NCI-H2029 (cell line): ENCODE results near the gene ZNF507.
A peak's percentile ranks its signal among the peaks of the same experiment; 100 is the strongest.

Experiments
- DNase-seq: peaks from one replicate; lab custom pipeline; 2025; lab: John Stamatoyannopoulos, UW

The ZNF507 gene

DNA sequence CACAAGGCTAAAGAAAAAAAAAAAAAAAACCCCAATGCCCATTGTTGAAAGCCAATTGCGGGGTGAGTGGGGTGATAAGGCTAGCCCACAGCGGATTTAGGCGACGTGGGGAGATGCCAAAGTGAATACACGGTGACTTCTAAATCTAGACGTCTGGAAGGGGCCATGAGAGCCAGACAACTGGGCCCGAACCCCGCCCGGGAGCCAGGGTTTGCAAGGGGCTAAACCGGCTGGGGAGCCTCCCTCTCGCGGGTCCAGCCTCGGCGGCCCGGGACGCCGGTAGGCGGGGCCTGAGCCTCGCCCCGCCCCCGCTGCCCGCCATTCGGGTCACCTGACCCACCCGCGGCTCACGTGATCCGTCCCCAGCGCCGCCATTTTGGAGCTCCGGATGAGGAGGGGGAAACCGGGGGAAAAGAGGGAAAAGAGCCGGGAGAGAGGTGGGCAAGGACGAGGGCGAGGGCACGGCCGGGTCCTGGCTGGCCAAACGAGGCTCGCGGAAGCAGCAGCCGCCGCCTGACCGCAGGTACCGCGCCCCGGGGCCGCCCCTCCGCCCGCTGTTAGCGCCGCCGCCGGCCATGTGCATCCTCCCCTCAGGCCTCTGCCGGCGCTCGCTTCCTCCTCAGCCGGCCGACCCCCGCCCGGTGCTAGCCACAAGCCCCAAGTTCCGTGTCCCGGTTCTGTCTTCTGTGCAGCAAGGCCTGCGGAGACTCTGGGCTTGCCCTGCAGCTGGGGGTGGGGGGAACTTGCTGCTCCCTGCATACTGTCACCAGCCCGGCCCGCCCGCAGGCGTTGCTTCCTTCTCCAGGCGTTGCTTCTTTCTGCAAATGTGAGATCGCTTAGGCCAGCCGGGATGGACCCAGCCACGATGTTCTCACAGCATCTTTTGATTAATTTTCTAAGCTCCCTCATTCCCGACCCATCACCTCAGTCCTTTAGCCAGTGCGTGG lies at the start of gene ZNF507:
TSS of gene ZNF507 (plus strand) at position 350 of the 947 bp plus-strand sequence. CDS start 7,221 bp downstream, outside the sequence.
- DNase-seq = peak; percentile 74

DNA sequence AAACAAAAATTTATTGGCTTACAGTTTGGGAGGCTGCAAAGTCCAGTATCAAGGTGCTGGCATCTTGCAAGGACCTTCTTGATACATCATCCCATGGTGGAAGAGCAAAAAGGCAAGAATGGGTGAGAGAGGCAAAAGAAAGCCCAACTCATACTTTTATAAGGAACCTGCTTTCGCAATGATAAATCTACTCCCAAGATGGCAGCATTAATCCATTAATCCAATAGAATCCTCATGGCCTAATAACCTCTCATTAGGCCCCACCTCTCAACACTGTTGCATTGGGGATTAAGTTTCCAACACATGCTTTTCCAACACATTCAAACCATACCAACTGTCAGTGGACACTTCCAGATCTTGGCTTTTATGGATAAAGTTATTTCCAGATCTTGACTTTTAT lies 48.7 kb upstream of the ZNF507 start:
- DNase-seq = no peak

DNA sequence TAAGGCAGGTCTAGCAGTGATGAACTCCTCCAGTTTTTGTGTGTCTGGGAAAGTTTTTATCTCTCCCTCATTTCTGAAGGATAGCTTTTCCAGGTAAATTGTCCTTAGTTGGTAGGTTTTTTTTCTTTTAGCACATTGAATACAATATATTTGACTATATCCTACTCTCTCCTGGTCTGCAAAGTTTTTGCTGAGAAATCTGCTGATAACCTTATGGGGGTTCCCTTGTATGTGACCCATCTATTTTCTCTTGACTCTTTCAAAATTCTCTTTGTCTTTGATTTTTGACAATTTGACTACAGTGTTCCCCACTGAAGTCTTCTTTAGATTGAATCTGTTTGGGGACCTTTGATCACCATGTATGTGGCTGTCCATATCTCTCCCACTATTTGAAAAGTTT lies 42.6 kb upstream of the ZNF507 start:
- no peak for DNase-seq

DNA sequence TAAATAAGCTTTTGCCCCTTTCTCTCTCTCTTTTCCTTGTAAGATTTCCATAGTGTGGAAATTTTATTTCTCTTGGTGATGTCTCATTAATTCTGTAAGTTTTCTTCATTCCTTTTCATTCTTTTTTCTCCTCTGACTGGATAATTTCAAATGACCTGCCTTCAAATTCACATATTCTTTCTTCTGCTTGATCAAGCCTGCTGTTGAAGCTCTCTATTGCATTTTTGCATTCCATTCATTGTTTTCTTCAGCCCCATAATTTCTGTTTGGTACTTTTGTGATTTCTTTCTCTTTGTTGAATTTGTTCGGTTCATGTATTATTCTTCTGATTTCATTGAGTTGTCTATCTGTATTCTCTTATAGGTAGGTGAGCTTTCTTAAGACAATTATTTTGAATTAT lies 42.2 kb upstream of the ZNF507 start:
- no peak for DNase-seq

GRCh38 chr19:32307591-32307990 lies 37.8 kb upstream of the ZNF507 start:
- no peak for DNase-seq

GRCh38 chr19:32308431-32309077 lies 36.9 kb upstream of the ZNF507 start:
- DNase-seq = no peak

- no peak for DNase-seq
Observed at GRCh38 chr19:32309711-32310390, 35.6 kb upstream of the ZNF507 start.

- DNase-seq = no peak
Observed at GRCh38 chr19:32311371-32311770, 34.0 kb upstream of the ZNF507 start.

DNA sequence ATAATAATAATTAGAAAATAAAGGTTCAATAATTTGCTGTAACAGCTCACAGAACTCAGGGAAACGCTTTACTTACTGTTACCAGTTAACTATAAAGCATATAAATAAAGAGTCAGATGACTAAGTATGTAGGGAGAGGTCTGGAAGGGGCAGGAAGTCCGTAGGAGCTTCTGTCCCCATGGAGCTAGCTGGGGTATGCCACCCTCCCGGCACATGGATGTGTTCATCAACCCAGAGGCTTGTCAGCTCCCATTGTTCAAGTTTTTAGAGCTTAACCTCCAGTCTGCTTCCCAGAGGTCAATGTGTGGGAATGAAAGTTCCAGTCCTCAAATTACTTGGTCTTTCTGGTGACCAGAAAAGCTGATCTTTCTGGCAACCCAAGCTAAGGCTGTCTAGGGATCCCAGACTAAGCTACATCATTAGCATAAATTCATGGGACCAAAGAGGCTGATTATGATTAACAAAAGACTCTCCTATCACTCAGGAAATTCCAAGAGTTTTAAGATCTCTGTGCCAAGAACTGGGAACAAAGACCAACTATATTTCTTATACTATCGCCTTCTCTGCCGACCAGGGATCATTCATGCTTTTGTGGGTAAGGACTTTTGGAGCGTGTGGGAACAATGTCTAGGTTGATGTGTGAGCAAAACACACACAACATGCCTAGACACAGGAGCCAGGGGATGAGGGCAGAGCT lies 31.7 kb upstream of the ZNF507 start:
- DNase-seq = no peak

- DNase-seq = no peak
Observed at GRCh38 chr19:32316034-32316433, 29.4 kb upstream of the ZNF507 start.

DNA sequence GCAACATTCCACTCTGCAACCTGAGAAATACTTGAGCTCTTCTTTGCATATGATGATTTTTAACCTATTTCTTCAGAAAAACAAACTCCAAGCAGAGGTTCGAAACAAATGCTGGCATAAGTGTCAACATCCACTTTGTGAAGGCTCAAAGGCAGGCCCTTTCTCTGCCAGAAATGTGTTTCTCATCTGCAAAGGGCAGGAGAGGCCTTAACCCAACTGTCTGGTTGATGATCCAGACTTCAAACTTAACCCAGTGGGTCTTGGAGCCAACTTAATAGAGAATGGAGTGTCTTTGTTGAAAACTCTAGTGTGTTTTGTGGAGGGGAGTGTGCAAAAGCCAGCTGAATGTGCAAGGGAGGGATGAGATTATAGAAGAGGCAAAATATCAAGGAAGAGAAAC lies 28.3 kb upstream of the ZNF507 start:
- DNase-seq = no peak

DNA sequence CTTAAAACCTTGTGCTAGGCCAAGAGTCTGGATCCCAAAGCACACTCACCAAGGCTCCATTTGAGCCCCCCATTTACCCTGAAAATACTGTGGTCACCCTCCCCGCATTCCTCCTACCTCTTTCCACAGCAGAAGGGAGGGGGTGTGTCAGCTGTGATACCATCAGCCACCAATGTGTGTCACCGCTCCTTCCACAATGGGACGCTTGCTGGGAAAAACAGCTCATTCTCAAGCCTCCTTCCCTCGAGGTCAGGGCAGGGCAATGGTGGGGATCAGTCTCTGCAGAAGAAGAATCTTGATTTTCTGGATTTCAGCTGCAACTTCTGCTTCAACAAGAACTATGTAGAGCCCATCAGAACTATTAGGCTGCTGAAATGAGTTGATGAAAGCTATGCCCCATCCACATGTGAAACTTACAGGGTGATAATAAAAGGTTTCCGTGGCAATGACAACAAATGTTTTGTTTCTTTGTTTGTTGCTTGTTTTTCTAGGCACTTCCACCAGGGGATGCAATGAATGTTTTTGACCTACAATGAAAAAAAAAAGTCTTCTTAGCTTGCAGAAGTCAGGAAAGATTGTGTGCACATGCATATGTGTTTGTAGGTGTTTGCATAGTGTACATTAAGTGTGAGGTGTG lies 26.4 kb upstream of the ZNF507 start:
- no peak for DNase-seq

DNA sequence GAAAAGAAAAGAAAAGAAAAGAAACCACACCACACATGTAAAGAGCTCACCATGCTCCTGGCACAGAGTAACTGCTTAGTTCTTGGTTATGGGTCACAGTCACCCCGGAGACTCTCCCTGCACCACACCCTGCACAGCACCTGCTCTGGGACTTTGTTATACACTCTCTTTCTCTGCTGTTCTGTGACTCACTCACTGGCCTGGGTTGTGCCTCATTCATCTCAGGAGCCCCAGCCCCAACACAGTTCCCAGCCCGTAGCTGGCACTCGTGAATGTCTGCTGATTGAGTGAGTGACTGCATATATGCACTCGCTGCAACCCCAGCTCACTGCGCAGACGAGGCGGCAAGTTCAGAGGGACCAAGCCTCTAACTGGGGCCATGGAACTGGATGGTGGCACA lies 22.9 kb upstream of the ZNF507 start:
- no peak for DNase-seq

DNA sequence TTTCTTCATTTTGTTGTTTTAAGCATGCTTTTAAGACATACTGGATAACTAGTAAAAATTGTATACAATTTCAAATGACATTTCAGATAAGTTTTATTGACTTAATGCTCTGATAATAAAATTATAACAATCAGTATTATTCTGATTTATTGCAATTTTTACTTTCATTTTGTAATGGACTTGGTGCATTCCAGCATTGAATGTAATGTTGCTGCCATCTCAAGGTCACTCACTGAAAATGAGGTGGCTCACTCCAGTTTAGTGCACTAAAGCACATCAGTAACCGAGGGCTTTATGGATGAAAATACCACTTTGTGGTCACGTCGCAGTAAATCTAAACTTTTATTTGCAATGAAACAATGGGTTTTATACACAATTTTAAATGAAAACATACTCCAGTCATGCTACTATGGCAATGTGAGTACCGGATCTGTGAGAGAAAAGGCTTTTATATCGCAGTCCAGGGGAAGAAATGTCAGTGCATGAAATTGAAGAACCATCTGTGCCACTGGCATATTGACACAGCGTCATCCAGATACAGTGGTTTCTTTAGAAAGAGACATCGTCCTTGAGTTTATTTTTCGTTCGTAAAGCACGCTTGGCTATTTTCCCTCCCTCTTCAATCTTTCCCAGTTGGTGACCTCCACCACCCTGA lies 20.7 kb upstream of the ZNF507 start:
- DNase-seq = no peak

- no peak for DNase-seq
Observed at GRCh38 chr19:32330213-32330857, 15.1 kb upstream of the ZNF507 start.

- DNase-seq = no peak
Observed at GRCh38 chr19:32333227-32333626, 12.2 kb upstream of the ZNF507 start.

DNA sequence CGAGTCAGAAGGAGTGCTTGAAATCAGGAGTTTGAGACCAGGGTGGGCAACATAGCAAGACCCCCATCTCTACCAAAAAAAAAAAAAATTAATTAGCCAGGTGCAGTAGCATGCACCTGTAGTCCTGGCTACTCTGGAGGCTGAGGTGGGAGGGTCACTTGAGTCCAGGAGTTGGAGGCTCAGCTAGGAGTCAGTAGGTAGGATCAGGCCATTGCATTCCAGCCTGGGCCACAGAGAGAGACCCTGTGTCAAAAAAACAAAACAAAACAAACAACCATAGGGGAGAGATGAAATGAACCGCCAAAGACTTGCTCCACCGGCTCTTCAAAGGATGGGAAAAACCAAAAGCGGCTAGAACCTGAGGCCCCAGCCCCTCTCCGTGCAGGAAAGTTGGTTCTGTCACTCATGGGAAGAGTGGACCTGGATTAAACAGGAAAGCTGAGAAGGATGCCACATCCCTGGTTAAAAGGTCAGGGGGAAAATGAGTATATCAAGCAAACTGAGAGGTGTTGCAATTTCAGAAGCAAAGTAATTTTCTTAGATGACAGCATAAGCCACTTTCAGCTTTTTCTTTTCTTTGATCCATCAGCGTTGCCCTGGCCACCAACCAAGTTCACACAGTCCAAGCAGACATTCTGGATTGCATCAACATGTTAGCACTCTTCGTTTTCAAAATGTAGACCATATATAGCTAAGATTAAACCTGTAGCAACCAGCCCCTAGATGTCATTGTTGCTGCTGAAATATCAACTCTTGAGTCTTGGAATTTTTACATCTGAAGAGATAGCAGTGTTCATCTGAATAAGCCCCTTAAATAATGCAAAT lies 8.9 kb upstream of the ZNF507 start:
- DNase-seq = no peak

DNA sequence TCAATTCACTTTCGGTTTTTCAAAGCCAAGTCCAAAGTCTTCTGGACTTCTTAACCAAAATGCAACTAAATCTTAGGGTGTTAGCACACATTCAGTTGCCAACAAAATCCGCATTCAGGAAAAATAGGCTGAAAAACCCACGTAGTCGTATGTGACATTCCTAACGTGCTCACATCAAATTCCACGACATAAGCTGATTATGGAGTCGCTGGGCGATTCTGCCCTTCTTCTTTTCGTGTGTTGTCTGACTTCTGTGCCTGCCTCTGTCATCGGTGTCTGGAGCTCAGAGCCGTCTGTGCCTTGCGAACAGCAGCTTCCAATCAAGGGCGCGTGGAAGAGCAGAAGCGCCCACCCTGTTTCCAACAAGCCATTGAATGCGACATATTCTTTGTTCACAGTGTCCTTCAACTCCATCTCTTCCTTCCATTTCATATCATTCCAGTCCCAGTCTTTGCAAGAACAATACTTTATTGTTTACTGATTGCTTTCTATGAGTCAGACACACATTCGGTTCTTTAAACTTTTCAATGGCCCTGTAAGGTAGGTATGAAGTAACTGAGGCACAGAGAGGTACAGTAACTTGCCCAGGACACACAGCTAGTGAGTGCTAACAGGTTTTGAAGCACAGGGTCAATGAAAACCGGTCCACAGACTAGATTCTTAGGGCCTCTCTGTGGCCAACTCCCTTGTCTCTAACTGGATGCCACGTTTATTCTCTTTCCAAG lies 8.2 kb upstream of the ZNF507 start:
- DNase-seq = no peak

DNA sequence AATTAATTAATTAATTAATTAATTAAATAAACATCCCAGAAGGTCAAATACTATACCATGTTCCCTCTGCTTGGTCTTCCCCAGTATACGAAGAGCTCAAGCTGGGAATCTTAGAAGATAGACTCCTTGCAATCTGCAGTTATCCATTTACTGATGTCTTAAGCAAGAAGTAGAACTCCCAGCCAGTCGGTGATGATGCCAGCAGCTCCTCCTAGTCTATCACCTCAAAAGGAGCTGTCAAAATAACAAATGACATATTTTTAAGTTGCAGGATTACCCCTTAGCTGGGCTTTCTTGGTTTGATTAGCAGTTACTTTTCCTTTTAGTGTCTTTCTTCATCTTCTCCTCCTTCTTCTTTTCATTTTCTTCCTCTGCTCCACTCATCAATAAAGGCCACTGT lies 6.0 kb upstream of the ZNF507 start:
- no peak for DNase-seq
